Glutamatergic neuron (in vitro differentiated cells): Measurements from ENCODE around the gene PIAS1. TPM values are rescaled to one million over a fixed set of nuclear protein-coding genes. Genes with fewer than 3 reads are reported as not detected.
"Not testable (repeated sequence)": the region's sequence is repeated elsewhere in the genome, so short reads cannot be mapped to it uniquely, and the experiment has no call there.

Experiments
- DNase-seq: peaks from one replicate; pipeline ENCODE4 v3.0.0; 2022
- H3K27ac Mint-ChIP-seq: one replicate; pipeline ENCODE4 v1.8.0; 2020; ENCODE audit warnings: mild to moderate bottlenecking, mixed read lengths, inconsistent platforms; ENCODE audit not compliant: unreplicated experiment
- H3K27me3 Mint-ChIP-seq: one replicate; pipeline ENCODE4 v1.8.0; 2020; ENCODE audit warnings: mild to moderate bottlenecking, moderate library complexity, mixed read lengths, inconsistent platforms; ENCODE audit not compliant: unreplicated experiment
- H3K36me3 Mint-ChIP-seq: one replicate; pipeline ENCODE4 v1.8.0; 2020; ENCODE audit warnings: mild to moderate bottlenecking, mixed read lengths, inconsistent platforms; ENCODE audit not compliant: unreplicated experiment
- H3K4me1 Mint-ChIP-seq: one replicate; pipeline ENCODE4 v1.8.0; 2020; ENCODE audit warnings: mild to moderate bottlenecking, low read depth, mixed read lengths, inconsistent platforms; ENCODE audit not compliant: unreplicated experiment
- H3K4me3 Mint-ChIP-seq: one replicate; pipeline ENCODE4 v1.8.0; 2020; ENCODE audit warnings: mild to moderate bottlenecking, mixed read lengths, inconsistent platforms; ENCODE audit not compliant: unreplicated experiment
- H3K9me3 Mint-ChIP-seq: one replicate; pipeline ENCODE4 v1.8.0; 2020; ENCODE audit warnings: mild to moderate bottlenecking, moderate library complexity, mixed read lengths, inconsistent platforms; ENCODE audit not compliant: unreplicated experiment
- total RNA-seq: library from RNA; stranded (reverse); fragmentation: NEBNext Ultra II Directional; extraction: Animal tissue kit (Norgen Biotek cat#: 25700); gene quantifications from one replicate; pipeline ENCODE4 v1.2.1, GENCODE V29; 2021; ENCODE audit not compliant: unreplicated experiment
- TF ChIP-seq, protein P1 (sequence below): fragments of 200-600 bp; sonication (generic); IDR thresholded peaks from one replicate; pipeline ENCODE4 v1.5.0; 2021; ENCODE audit not compliant: partially characterized antibody, unreplicated experiment

PIAS1 gene
- total RNA-seq, 1 donor from 2014 or later, result 64.9 TPM

- peaks cover 7% of the 10 kb centered on the region for H3K27me3 Mint-ChIP-seq
Measured at GRCh38 chr15:68231102-68231818, 177.1 kb downstream of the PIAS1 start.

GRCh38 chr15:68232449-68232848 lies 178.3 kb downstream of the PIAS1 start:
- no peaks in the 10 kb centered on the region for H3K36me3 Mint-ChIP-seq
- H3K9me3 Mint-ChIP-seq, result peaks cover 6% of the 10 kb centered on the region
- TF ChIP-seq, protein P1, sequence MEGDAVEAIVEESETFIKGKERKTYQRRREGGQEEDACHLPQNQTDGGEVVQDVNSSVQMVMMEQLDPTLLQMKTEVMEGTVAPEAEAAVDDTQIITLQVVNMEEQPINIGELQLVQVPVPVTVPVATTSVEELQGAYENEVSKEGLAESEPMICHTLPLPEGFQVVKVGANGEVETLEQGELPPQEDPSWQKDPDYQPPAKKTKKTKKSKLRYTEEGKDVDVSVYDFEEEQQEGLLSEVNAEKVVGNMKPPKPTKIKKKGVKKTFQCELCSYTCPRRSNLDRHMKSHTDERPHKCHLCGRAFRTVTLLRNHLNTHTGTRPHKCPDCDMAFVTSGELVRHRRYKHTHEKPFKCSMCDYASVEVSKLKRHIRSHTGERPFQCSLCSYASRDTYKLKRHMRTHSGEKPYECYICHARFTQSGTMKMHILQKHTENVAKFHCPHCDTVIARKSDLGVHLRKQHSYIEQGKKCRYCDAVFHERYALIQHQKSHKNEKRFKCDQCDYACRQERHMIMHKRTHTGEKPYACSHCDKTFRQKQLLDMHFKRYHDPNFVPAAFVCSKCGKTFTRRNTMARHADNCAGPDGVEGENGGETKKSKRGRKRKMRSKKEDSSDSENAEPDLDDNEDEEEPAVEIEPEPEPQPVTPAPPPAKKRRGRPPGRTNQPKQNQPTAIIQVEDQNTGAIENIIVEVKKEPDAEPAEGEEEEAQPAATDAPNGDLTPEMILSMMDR, result no peak
- no peak overlapping the region for H3K27ac Mint-ChIP-seq
- no peak for DNase-seq
- H3K4me3 Mint-ChIP-seq, result no peak overlapping the region
- H3K4me1 Mint-ChIP-seq, result peaks cover 14% of the 10 kb centered on the region
- peaks cover 9% of the 10 kb centered on the region for H3K27me3 Mint-ChIP-seq

More at GRCh38 chr15:68231102-68231818, 177.1 kb downstream of the PIAS1 start:
- TF ChIP-seq, protein P1, result no peak
- H3K36me3 Mint-ChIP-seq, result no peaks in the 10 kb centered on the region
- H3K4me1 Mint-ChIP-seq, result peaks cover 14% of the 10 kb centered on the region
- no peak for DNase-seq
- no peak overlapping the region for H3K27ac Mint-ChIP-seq
- peak overlapping the region; percentile 27 for H3K4me3 Mint-ChIP-seq
- H3K9me3 Mint-ChIP-seq, result peaks cover 6% of the 10 kb centered on the region

DNA sequence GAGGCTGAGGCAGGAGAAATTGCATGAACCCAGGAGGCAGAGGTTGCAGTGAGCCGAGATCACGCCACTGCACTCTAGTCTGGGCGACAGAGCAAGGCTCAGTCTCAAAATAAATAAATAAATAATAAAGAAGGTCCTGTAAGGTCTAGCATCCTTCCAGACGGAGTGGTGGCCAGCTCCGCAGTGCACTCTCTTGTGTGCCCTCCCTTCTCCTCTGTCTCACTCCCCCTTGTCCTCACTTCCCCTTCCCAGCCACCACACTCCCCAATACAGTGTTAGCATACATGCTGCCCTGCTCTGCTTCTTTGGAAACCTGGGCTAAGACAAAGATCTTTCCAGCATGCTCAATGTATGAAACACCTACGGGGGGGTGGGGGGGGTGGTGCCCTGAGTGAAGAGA lies 178.8 kb downstream of the PIAS1 start:
- Mint-ChIP-seq H3K4me1 (peaks cover 10% of the 10 kb centered on the region), H3K9me3 (peaks cover 5% of the 10 kb centered on the region), H3K27me3 (peaks cover 9% of the 10 kb centered on the region), H3K36me3 (no peaks in the 10 kb centered on the region), H3K27ac (no peak overlapping the region), H3K4me3 (no peak overlapping the region)
- TF ChIP-seq, protein P1, result no peak
- no peak for DNase-seq

DNA sequence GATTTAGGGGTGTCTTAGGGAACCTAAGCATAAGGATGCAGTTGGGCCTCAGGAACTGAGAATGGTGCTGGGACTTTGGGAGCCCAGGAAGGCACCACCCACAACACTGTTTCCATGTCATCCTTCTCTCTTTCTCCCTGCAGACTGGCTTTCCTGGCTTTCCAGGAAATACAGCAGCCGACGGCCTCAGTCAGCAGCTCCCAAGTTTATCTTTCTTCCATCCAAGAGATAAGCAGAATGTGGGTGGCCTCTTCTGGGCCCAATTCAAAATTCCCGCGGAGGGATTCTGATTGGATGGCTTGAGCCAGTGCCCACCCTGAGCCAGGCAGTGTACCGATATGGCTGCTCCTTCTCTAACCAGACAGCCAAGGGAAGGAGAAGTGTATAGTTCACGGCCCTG lies 179.9 kb downstream of the PIAS1 start:
- Mint-ChIP-seq H3K4me1 (peaks cover 2% of the 10 kb centered on the region), H3K9me3 (peaks cover 5% of the 10 kb centered on the region), H3K4me3 (no peak overlapping the region), H3K27ac (no peak overlapping the region), H3K27me3 (peaks cover 7% of the 10 kb centered on the region), H3K36me3 (no peaks in the 10 kb centered on the region)
- no peak for DNase-seq
- TF ChIP-seq, protein P1, result no peak

GRCh38 chr15:68234520-68234919 lies 180.4 kb downstream of the PIAS1 start:
- H3K4me1 Mint-ChIP-seq, H3K36me3 Mint-ChIP-seq, DNase-seq, H3K9me3 Mint-ChIP-seq, H3K4me3 Mint-ChIP-seq, H3K27ac Mint-ChIP-seq, H3K27me3 Mint-ChIP-seq: not testable (repeated sequence)
